Measurements from ENCODE around the gene BICC1.

GRCh38 chr10:58517081-58517480 is 4.4 kb downstream of the BICC1 start:
- TF ChIP-seq, protein P1, sequence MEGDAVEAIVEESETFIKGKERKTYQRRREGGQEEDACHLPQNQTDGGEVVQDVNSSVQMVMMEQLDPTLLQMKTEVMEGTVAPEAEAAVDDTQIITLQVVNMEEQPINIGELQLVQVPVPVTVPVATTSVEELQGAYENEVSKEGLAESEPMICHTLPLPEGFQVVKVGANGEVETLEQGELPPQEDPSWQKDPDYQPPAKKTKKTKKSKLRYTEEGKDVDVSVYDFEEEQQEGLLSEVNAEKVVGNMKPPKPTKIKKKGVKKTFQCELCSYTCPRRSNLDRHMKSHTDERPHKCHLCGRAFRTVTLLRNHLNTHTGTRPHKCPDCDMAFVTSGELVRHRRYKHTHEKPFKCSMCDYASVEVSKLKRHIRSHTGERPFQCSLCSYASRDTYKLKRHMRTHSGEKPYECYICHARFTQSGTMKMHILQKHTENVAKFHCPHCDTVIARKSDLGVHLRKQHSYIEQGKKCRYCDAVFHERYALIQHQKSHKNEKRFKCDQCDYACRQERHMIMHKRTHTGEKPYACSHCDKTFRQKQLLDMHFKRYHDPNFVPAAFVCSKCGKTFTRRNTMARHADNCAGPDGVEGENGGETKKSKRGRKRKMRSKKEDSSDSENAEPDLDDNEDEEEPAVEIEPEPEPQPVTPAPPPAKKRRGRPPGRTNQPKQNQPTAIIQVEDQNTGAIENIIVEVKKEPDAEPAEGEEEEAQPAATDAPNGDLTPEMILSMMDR (conservative IDR thresholded peaks at IDR 0.05; ENCODE audit: low read length) = no peak
- no peak for TF ChIP-seq EZH2phosphoT487 (IDR thresholded peaks at IDR 0.05; ENCODE audit: borderline replicate concordance)
